ENCODE measurements around the gene ADCY2.

DNA sequence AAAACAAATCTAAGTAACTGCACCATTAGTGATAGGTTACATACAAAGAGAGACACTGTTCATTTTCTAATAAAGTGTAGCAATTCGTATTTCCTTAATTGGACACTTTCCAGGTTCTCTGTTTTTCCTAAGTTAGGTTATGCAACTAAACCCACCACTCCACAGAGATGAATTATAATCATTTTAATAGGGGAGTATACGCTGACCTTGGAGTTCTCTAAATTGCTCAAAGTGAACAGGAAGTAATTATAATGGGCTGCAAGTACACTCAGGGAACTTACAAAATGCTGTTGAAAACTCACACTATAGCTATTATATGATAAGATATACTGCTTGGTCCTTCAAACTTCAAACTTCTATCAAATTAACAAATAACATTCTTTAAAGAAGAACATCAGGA is 18.2 kb upstream of the ADCY2 start:
- TF ChIP-seq, protein P1, sequence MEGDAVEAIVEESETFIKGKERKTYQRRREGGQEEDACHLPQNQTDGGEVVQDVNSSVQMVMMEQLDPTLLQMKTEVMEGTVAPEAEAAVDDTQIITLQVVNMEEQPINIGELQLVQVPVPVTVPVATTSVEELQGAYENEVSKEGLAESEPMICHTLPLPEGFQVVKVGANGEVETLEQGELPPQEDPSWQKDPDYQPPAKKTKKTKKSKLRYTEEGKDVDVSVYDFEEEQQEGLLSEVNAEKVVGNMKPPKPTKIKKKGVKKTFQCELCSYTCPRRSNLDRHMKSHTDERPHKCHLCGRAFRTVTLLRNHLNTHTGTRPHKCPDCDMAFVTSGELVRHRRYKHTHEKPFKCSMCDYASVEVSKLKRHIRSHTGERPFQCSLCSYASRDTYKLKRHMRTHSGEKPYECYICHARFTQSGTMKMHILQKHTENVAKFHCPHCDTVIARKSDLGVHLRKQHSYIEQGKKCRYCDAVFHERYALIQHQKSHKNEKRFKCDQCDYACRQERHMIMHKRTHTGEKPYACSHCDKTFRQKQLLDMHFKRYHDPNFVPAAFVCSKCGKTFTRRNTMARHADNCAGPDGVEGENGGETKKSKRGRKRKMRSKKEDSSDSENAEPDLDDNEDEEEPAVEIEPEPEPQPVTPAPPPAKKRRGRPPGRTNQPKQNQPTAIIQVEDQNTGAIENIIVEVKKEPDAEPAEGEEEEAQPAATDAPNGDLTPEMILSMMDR (IDR thresholded peaks at IDR 0.05) = no peak
- no peak for TF ChIP-seq EP300 (IDR thresholded peaks at IDR 0.05)
